ENCODE data around the gene SHLD3. TPM values are rescaled to one million over a fixed set of nuclear protein-coding genes. Genes with fewer than 3 reads are reported as not detected.
A peak's percentile ranks its signal among the peaks of the same experiment; 100 is the strongest.

Gene SHLD3
- total and polyA plus RNA-seq, 9 of the 15 experiments (the other 6 are each of a cell fraction or from before 2014, with no cell fraction given), result 3.0 to 14.5 (median 8.6) TPM

GRCh38 chr5:65625743-65626142 is 916 bp downstream of the SHLD3 start (continued):
- TF ChIP-seq YY1 (IDR thresholded peaks at IDR 0.05; ENCODE audit: borderline replicate concordance in 1 of 3, control insufficient read depth in 1 of 3, extremely low read depth in 1 of 3, insufficient read depth in 3 of 3, insufficient read length in 1 of 3, insufficient replicate concordance in 2 of 3, low read depth in 1 of 3, low read length in 2 of 3) (peak in 2 of 3 experiments; percentile 37 to 83), KAT8 (IDR thresholded peaks at IDR 0.05; ENCODE audit: low read depth) (0 out of 2 replicates have a peak, but pooled peaks have one; percentile 64)

DNA sequence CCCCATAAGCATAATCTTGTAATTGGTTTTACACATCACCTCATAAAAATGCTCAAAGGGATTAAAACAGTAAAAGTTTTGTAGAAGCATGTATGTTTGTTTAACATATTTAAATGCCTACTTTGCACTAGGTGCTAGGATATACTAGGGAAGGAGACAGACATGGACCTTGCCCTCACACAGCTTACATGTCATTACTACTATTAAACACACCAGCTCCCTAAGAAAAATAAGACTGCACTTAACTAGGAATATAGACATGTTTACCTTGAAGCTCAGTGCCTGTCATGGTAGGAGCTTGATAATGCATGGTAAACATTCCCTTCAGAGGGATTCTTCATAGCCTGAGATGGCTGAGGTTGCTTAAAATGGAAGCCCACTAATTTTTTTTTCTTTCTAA is 6.2 kb downstream of the SHLD3 start:
- in situ Hi-C loops (cut with MboI) (no loop called here), intact Hi-C loops (cut with micrococcal nuclease) (no loop called here)
- peaks cover 27% of the 10 kb centered on the region for H3K36me3 ChIP-seq (ENCODE audit: control insufficient read depth, insufficient read depth, low read length)
- CTCF ChIA-PET (ENCODE audit: low intra/inter-chr PET ratio), result no interaction called here
- peaks cover 43% of the 10 kb centered on the region for H3K79me2 ChIP-seq (ENCODE audit: control insufficient read depth, insufficient read depth, low read length)
- H3K9me1 ChIP-seq (ENCODE audit: control insufficient read depth, insufficient read depth, low read length), result no peaks in the 10 kb centered on the region
- H2AFZ ChIP-seq (ENCODE audit: low read depth, low read length), result no peak overlapping the region
- no peak overlapping the region for H3K9ac ChIP-seq (ENCODE audit: insufficient read depth in 1 of 2, low read depth in 2 of 2, low read length in 2 of 2)
- no peak for DNase-seq (ENCODE audit: extremely low read depth in 1 of 4, low spot score in 3 of 4)
- POLR2A ChIA-PET, result interaction anchor here (0.6 to 0.8 kb wide), 2 partner anchors 10 to 15 kb away, joined by 3 to 5 read pairs; no protein-coding TSS in a partner anchor
- TF ChIP-seq KDM2B (CRISPR knock-in tag; IDR thresholded peaks at IDR 0.05) (no peak), CXXC5 (CRISPR knock-in tag; IDR thresholded peaks at IDR 0.05) (no peak), BCOR (IDR thresholded peaks at IDR 0.05) (no peak), ZNF282 (CRISPR knock-in tag; IDR thresholded peaks at IDR 0.05) (no peak), FOS (IDR thresholded peaks at IDR 0.05; ENCODE audit: extremely low read depth, insufficient read length) (no peak), JUNB (CRISPR knock-in tag; conservative IDR thresholded peaks at IDR 0.05) (no peak), MCM7 (IDR thresholded peaks at IDR 0.05) (no peak), POLR2B (IDR thresholded peaks at IDR 0.05; ENCODE audit: low read depth, partially characterized antibody) (no peak), ATF7 (IDR thresholded peaks at IDR 0.05) (no peak), XRCC4 (IDR thresholded peaks at IDR 0.05; ENCODE audit: extremely low read depth, insufficient read depth, insufficient read length) (no peak), SLC30A9 (CRISPR knock-in tag; IDR thresholded peaks at IDR 0.05) (no peak), PTRF (tag; IDR thresholded peaks at IDR 0.05) (no peak), SETDB1 (IDR thresholded peaks at IDR 0.05; ENCODE audit: low read length) (no peak), ZNF274 (IDR thresholded peaks at IDR 0.05; ENCODE audit: borderline replicate concordance, low read depth, low read length) (no peak)
- TF ChIP-seq, protein P1, sequence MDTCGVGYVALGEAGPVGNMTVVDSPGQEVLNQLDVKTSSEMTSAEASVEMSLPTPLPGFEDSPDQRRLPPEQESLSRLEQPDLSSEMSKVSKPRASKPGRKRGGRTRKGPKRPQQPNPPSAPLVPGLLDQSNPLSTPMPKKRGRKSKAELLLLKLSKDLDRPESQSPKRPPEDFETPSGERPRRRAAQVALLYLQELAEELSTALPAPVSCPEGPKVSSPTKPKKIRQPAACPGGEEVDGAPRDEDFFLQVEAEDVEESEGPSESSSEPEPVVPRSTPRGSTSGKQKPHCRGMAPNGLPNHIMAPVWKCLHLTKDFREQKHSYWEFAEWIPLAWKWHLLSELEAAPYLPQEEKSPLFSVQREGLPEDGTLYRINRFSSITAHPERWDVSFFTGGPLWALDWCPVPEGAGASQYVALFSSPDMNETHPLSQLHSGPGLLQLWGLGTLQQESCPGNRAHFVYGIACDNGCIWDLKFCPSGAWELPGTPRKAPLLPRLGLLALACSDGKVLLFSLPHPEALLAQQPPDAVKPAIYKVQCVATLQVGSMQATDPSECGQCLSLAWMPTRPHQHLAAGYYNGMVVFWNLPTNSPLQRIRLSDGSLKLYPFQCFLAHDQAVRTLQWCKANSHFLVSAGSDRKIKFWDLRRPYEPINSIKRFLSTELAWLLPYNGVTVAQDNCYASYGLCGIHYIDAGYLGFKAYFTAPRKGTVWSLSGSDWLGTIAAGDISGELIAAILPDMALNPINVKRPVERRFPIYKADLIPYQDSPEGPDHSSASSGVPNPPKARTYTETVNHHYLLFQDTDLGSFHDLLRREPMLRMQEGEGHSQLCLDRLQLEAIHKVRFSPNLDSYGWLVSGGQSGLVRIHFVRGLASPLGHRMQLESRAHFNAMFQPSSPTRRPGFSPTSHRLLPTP (IDR thresholded peaks at IDR 0.05; ENCODE audit: borderline replicate concordance, extremely low read depth, insufficient read length), result no peak
- TF ChIP-seq, protein P2, sequence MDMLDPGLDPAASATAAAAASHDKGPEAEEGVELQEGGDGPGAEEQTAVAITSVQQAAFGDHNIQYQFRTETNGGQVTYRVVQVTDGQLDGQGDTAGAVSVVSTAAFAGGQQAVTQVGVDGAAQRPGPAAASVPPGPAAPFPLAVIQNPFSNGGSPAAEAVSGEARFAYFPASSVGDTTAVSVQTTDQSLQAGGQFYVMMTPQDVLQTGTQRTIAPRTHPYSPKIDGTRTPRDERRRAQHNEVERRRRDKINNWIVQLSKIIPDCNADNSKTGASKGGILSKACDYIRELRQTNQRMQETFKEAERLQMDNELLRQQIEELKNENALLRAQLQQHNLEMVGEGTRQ (CRISPR knock-in tag; IDR thresholded peaks at IDR 0.05), result no peak
- H3K4me1 ChIP-seq (replicated peaks in 1 of 2; ENCODE audit: control insufficient read depth in 2 of 2, insufficient read depth in 2 of 2, low read length in 2 of 2), result peaks cover 0 to 6% of the 10 kb centered on the region in 2 experiments; a peak in 2 of 5 replicates
- H4K20me1 ChIP-seq (replicated peaks; ENCODE audit: control insufficient read depth, insufficient read depth, low read length), result no peaks in the 10 kb centered on the region
- no peaks in the 10 kb centered on the region for H3K9me3 ChIP-seq (replicated peaks; ENCODE audit: control insufficient read depth, insufficient read depth, low read depth, low read length)
- H3K27me3 ChIP-seq (ENCODE audit: control insufficient read depth in 2 of 2, insufficient read depth in 2 of 2, low read length in 2 of 2), result no peaks in the 10 kb centered on the region
- no peak overlapping the region for H3K4me3 ChIP-seq
- H3K4me2 ChIP-seq (ENCODE audit: insufficient read depth, low read length), result no peak overlapping the region
- FAIRE-seq, result peak; percentile 26
- H3K27ac ChIP-seq (ENCODE audit: extremely low read depth, low read depth, low read length), result no peak overlapping the region
- peak; percentile 31; the same call in 1 of the 3 replicates for ATAC-seq
- BruUV-seq (replicated peaks), result no TSS peak

All from K562 (cell line).